Vagina (tissue), 2 donors: Measurements from ENCODE around the gene ISG20.

Experiments
- POLR2A ChIP-seq, 2 donors: fragments of 450-650 bp; IDR thresholded peaks; one replicate each; pipeline ENCODE4 v1.6.1; 2017; ENCODE audit warnings: antibody characterized with exemption in 2 of 2, mild to moderate bottlenecking in 2 of 2, moderate library complexity in 2 of 2
- POLR2AphosphoS5 ChIP-seq, 2 donors: sonication (generic); formaldehyde crosslinking; IDR thresholded peaks; one replicate each; pipeline ENCODE4 v1.9.0; 2017; ENCODE audit warnings: antibody characterized with exemption in 2 of 2, mild to moderate bottlenecking in 2 of 2, low read depth in 1 of 2; ENCODE audit not compliant: insufficient read depth in 1 of 2
- TF ChIP-seq, protein P1 (sequence below), 3 experiments: fragments of 450-650 bp in 2 of 3; fragments of 200-600 bp in 1 of 3; sonication (generic) in 1 of 3; IDR thresholded peaks; one replicate each; pipeline ENCODE4 v1.5.1; 2017 to 2019; ENCODE audit warnings: antibody characterized with exemption in 3 of 3, mild to moderate bottlenecking in 2 of 3, moderate library complexity in 2 of 3

- TF ChIP-seq, protein P1, sequence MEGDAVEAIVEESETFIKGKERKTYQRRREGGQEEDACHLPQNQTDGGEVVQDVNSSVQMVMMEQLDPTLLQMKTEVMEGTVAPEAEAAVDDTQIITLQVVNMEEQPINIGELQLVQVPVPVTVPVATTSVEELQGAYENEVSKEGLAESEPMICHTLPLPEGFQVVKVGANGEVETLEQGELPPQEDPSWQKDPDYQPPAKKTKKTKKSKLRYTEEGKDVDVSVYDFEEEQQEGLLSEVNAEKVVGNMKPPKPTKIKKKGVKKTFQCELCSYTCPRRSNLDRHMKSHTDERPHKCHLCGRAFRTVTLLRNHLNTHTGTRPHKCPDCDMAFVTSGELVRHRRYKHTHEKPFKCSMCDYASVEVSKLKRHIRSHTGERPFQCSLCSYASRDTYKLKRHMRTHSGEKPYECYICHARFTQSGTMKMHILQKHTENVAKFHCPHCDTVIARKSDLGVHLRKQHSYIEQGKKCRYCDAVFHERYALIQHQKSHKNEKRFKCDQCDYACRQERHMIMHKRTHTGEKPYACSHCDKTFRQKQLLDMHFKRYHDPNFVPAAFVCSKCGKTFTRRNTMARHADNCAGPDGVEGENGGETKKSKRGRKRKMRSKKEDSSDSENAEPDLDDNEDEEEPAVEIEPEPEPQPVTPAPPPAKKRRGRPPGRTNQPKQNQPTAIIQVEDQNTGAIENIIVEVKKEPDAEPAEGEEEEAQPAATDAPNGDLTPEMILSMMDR (IDR thresholded peaks at IDR 0.05), result no peak
- TF ChIP-seq POLR2AphosphoS5 (IDR thresholded peaks at IDR 0.05; ENCODE audit: insufficient read depth in 1 of 2, low read depth in 1 of 2), result no peak
- TF ChIP-seq POLR2A (IDR thresholded peaks at IDR 0.05), result no peak
Measured at GRCh38 chr15:88608607-88609181, 30.1 kb upstream of the ISG20 start.
